GM03348 (cell line): ENCODE results near the gene WLS.

Experiments
- DNase-seq: peaks from one replicate; pipeline ENCODE4 v3.0.0; 2012; ENCODE audit warnings: low spot score

The WLS gene

GRCh38 chr1:68081775-68082283 lies 150.5 kb downstream of the WLS start:
- no peak for DNase-seq

GRCh38 chr1:68078647-68079046 lies 153.7 kb downstream of the WLS start:
- no peak for DNase-seq
